Hematopoietic multipotent progenitor cell treated with erythropoietin and hydrocortisone succinate and interleukin-3 and kit ligand, for 8 days (in vitro differentiated cells): ENCODE measurements around the gene ALG11.
"Not testable (repeated sequence)": the region's sequence is repeated elsewhere in the genome, so short reads cannot be mapped to it uniquely, and the experiment has no call there.

ENCODE experiments used
- DNase-seq: peaks from one replicate; pipeline ENCODE4 v3.0.0-alpha.2; 2015

ALG11 gene, protein sequence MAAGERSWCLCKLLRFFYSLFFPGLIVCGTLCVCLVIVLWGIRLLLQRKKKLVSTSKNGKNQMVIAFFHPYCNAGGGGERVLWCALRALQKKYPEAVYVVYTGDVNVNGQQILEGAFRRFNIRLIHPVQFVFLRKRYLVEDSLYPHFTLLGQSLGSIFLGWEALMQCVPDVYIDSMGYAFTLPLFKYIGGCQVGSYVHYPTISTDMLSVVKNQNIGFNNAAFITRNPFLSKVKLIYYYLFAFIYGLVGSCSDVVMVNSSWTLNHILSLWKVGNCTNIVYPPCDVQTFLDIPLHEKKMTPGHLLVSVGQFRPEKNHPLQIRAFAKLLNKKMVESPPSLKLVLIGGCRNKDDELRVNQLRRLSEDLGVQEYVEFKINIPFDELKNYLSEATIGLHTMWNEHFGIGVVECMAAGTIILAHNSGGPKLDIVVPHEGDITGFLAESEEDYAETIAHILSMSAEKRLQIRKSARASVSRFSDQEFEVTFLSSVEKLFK

DNA sequence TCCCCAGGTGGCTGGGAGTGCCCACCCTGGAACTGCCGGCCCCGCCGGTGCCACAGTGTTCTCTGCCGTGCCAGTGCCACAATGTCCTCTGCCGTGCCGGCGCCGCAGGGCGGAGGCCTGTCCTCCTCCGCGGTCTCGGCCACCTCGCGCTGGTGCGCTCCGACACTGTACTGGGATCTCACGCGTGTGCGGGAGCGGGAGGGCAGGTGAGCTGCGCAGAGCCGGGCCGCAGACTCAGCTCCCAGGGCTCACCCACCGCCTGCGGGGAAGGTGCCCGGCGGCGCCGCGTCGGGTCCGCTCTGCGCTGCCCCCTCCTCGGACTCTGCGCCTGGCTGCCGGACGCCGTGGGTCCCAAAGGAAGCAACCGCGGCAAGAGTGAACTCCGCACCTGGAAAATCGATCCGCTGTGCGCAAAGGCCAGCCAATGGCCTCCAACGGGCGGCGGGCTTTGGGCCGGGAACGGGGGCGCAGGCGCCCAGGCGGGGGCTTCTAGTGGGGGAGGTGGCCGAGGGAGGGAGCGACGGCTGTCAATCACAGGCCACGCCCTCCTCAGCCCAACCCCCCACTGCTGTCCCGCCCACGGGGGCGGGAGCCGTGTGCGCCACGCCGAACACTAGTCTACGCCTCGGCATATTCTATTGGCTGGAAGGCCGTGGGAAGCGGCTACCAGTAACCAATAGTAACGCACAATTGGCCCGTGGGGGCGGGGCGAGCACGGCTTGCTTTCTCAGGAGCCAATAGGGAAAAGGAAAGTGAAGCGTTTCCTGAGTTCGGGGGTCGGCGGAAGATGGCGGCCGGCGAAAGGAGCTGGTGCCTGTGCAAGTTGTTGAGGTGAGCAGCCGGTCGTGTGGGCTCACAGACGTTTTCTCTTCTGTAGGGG is at the start of gene ALG11:
ALG11 (plus strand) TSS at position 767 of the 880 bp plus-strand sequence; CDS start at position 788, 21 bp downstream.
- peak; percentile 99 for DNase-seq

DNA sequence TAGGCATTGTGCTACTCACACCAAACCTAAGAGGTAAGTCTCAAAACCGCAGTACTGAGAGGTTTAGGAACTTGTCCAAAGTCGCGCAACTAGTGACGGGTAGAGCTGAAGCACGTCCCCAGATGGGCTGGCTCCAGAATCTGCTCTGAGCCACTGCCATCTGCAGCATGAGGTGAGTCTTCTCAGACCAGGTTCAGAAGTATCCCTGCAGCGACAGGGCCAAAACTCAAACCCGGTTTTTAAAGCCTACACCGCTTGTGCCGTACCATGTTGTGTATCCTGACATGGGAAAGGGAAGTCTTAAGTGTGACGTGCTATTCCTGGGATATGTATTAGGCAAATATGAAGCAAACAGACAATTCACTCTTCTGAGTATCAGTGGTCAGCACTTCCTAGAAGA is 46.0 kb upstream of the ALG11 start:
- DNase-seq = no peak

DNA sequence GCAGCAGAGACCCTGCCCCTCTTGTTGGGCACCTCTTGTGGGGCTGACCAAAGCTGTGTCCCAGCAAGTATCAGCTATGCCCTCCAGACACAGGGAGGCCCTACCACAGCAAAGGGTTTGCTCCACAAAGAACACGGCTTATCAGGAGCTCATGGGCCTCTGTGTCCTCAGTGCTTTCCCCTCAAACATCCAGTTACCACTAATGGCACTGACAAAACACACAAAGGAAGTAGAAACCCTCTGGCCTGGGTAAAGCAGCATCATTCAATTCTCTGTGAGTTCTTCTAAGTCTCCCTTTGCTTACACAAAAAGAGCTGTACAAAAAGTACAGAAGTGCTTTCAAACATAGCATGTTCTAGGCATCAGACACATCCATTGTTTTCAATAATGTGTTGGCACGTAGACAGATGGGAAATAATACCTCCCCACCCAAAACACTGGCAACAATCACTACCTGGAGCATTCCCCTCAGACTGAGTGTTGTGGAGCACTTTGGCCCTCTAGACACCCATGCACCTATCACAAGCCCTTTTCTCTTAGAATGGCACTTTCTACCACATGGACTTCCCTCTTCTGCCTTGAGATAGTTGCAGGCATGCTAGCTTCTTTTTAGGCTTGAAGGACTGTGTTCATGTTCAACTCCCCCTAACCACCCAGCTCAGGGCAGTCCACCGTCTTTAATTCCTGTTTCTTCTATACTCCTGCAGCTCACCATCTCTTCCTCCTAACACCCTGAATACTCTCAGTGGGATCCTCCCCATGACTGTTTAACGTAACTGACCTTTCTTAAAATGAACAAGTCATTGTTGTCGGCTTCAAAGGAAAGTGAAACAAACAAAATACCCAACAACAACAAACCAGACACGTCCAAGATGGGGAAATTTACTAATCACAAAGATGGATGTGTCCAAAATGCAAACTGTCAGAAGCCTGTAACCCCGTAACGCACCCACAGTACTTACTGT is 44.4 kb upstream of the ALG11 start:
- DNase-seq = no peak

DNA sequence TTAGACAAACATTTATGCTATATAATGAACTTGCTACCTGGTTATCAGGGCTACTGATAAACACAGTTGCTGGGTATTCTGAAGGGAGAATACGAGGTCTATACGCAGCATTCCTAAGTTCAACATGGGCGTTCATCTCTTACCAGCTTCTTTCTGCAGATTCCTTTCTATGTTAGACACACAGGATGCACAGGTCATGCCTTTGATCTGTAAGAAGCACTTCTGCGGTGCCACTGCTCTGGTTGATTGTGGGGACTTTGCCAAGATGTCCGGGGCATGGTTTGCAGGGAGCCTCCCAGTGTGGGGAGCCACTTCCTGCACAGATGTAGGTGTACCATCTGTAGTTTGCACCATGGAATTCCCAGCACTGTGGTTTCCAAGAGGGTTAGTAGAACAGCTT is 41.8 kb upstream of the ALG11 start:
- no peak for DNase-seq

DNA sequence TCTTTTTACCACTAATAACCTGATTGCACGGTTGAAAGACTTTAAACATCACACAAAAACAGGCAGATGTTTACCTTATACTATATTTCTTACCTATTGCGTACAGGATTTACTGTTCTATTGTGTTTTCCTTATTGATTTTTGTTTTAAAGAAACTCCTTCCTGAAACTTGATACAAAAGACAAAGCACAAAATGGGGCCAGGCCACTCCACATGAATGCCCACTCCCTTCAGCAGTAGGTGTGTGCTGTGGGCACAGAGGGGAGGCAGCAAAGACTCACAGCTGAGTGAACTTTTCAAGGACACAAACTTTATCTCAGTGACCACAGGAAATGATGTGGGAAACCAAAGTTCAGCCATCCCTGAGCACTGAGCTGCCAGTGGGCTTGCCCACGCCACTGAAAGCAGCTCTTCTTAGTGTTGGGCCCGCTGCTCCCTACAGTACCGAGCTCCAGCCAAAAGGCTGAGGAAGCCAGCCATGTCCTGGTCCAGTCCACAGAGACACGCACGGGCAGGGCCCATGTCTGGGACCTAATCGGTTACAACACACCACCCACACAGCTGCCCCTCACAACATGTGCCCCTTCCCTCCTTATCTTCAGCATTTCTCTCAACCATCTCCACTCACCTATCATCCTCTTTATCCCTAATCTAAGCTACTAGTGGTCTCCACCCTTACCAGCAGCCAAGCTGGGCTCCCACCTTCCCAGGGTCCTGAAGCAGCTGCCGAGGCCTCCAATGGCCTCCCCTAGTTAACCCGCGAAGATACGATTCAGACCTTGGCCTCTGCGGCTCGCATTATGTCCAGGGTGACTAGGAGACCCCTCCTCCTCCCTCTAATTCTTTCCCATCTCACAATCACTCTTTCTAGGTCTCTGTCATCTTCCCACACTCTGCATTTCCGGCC is 40.4 kb upstream of the ALG11 start:
- DNase-seq = no peak

DNA sequence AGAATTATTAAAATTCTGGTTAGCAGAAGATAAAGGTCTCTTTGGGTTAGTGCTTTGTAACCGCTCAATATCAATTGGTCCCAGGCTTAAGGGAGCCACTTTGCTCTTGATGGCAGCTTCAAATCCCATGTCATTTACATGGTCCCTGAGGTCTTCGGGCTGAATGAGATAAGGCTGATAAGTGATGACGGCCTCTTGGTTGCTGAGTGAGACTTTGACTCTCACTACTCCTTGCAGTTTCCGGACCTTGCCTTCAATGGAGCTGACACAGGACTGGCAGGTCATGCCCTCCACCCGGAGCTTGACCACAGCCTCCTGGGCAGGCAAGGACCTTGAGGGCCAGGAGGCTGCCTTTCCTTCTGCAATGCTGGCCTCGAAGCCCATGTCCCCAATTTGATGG is 37.7 kb upstream of the ALG11 start:
- DNase-seq = peak; percentile 88

DNA sequence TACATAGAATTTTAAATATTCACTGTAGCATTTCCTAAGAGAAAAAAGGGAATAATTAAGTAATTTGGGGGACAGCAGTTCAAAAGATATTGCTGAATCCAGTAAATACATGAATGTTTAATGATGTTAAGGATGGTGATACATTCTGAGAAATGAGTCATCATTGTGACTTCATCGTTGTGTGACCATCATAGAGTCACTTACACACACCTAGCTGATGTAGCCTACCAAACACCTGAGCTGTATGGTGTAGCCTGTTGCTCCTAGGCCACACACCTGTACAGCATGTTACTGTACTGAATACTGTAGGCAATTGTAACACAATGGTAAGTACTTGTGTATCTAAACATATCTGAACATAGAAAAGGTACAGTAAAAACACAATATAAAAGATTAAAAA is 35.8 kb upstream of the ALG11 start:
- DNase-seq = no peak

DNA sequence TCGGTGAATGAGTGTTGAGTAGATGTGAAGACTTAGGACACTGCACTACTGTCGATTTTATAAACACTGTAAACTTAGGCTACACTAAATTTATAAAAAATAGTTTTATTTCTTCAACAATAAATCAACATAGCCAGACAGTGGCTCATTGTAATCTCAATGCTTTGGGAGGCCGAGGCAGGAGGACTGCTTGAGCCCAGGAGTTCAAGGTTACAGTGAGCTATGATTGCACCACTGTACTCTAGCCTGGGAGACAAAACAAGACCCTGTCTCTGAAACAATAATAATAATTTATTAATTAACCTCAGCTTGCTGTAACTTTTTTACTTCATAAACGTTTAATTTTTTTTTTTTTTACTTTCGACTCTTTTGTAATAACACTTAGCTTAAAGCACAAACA is 35.3 kb upstream of the ALG11 start:
- no peak for DNase-seq

DNA sequence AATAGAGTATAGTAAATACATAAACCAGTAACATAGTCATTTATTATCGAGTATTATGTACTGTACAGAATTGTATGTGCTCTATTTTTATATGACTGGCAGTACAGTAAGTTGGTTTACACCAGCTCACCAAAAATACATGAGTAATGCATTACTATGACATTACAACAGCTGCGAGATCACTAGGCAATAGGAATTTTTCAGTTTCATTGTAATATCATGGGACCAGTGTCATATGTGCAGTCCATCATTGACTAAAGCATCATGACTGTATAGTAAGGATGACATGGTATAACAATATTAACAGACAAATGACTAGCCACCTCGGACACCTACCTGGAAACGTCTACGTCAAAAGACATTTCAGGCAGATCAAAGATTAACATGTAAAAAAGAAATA is 34.6 kb upstream of the ALG11 start:
- DNase-seq = no peak

DNA sequence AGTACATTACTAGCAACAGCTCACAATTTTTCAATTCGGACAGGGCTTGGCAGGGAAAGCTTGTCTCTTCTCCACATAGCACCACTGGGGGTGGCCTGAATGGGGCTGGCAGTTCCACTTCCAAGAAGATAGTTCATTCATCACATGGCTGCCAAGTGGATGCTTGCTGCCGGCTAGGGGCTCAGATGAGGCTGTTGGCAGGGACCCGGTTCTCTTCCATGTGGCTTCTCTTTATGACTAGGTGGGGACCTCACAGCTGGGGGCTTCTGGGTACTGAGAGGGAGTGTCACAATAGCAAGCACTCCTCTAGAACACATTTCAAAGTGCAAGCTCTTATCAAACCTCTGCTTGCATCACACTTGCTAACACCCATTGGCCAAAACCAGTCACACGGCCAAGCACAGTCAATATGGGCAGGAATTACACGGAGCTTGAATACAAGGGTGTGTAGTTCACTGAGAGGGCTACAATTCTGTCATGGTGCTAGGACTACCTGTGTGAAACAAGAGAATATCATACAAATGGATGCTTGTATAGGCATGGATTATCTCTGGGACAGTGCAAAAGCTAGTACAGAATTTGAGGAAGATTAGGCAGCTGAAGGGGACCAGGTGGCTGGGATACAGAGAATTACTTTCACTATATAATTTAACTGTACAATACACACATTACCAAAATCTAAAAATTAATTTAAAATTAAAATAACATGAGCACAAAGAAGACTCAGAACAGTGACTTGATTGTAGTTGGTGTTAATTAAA is 33.2 kb upstream of the ALG11 start:
- peak; percentile 92 for DNase-seq

DNA sequence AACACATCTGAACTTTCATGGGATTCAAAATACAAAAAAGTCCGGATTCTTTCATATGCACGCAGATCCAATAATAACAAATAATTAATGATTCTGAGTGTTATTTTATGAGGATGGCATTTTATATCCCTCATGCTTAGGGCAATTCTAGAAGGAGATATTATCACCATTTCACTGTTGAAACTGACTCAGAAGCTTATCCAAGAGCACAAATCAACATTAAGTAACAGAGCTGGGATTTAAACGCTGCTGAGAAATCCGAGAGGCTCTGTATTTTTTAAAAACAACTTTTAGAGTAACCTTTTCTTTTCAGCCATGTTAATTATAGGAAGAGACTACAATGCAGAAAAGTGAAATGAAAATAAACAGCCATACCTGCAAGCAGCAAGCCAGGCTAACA is 31.3 kb upstream of the ALG11 start:
- no peak for DNase-seq

DNA sequence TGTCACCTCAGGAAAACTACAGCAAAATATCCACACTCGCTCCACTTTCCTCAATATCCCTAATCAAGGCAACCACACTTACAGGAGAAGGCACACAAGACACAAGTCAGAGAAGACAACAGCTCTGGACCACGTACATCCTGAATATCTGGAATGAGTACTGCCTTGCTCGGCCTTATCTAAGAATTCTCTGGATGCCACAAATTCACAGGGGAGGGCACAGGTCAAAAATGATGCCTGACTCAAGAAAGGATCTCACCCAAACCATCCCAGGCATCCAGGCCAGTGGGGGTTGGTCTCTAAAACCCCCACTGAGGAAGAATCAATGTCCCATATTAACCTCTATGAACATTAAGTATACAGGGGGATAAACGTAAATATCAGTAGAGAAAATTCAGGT is 30.8 kb upstream of the ALG11 start:
- DNase-seq = no peak

DNA sequence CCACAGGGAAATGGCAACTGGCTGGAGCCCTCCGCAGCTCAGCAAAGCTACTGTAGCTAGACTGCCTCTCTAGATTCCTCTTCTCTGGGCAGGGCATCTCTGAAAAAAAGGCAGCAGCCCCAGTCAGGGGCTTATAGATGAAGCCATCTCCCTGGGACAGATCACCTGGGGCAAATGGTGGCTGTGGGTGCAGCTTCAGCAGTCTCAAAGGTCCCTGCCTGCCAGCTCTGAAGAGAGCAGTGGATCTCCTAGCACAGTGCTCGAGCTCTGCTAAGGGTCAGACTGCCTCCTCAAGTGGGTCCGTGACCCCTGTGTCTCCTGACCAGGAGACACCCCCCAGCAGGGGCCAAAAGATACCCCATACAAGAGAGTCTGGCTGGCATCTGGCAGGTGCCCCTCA is 28.9 kb upstream of the ALG11 start:
- DNase-seq = not testable (repeated sequence)

DNA sequence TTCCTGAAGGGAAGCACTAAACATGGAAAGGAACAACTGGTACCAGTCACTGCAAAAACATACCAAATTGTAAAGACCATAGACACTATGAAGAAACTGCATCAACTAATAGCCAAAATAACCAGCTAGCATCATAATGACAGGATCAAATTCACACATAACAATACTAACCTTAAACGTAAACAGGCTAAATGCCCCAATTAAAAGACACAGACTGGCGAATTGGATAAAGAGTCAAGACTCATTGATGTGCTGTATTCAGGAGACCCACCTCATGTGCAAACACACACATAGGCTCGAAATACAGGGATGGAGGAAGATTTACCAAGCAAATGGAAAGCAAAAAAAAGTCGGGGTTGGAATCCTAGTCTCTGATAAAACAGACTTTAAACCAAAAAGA is 27.3 kb upstream of the ALG11 start:
- DNase-seq = not testable (repeated sequence)

DNA sequence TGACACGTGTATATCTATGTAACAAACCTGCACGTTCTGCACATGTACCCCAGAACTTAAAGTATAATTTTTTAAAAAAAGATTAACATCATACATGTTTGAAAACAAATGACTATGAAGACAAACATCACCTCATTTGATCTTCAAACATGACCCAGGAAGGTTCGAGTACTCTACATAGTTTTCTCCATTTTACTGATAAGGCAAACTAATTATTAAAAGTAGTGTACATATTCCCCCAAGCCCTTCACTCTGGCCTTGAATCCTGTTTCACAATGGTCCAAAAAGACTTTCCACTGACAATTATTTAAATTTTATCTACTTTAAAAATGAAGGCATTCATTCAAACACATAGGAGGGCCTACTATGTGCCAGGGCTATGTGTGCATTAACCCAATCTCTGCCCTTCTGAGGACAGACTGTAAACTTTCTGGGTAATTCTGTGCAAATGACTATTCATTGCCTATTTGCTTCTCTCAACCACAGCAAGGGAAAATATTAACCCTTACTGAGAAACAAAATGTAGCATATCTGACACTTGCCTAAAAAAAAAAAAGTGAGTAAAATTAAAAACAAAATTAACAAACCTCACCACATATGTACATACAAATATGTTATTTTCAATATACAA is 23.1 kb upstream of the ALG11 start:
- no peak for DNase-seq

DNA sequence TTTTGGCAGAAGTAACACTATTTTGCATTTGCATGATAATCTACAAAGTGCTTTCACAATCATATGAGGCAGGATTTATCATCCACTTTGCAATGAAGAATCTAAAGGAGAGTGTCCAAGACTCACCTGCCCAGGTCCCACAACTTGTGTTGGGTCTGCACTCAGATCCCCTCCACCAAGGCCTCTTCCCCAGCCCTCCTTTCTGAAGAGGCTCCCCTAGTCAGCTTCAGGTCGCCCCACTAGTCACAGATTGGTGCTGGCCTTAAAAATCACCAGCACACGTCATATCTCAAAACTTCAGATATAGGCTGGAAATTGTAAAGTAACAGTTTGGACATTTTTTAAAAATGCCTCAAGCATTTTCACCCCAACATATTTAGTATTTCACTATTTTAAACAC is 18.5 kb upstream of the ALG11 start:
- peak; percentile 75 for DNase-seq

DNA sequence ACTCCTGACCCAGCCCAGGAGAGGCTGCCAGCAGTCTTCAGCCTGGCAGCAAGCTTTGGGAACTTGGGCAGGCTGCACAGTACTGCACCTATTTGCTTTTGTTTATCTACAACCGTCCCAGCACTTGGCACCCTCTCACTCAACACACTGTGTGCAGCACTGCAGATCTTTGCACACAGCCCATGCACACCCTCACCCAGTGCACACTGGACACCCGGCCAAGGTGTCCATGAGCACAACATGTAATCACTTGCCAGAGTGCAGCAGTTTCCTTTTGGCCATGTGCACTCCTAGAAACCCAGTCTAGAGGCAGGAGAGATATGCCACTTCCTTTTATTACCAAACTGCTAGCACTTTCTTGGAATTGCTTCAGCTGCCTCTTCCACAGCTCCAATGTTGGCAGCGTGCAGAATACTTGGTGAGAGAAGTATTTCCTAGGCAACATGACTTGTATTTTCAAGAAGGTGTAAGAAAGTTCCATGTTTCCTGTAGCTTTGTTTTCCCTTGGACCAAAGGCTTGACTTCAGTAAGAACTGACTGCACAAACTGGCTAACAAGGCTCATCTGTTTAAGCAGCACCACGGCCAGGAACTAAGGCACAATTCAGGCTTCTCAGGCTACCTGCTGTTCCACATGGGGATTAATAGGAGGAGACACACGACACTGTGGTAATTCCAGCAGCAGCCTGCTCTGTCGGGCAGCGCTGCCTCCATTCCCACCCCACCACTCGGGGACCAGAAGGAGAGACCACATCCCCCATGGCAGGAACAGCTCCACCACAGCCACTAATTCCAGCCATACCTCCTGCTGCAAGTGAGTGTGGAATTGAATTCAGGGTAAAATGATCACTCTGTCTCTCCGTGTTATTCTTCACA is 16.3 kb upstream of the ALG11 start:
- peak; percentile 92 for DNase-seq

DNA sequence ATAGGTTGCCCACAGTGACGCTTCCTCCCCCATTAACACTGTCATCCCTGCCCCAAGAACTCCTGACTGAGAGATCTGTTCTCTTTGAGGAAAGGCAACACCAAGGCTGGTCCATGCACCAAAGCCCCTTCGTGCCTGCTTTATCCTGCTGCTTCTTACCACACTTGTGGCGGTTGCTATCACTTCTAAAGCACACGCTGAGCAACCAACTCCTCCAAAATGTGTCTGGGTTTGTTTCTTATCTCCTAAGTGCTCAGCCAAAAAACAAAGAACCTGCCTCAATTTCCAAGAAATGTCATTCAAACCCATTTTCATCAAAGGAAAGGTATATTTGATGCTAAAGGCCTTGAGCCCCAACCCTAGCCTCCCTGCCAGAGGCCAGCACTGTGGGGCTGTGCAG is 15.6 kb upstream of the ALG11 start:
- DNase-seq = peak; percentile 97

DNA sequence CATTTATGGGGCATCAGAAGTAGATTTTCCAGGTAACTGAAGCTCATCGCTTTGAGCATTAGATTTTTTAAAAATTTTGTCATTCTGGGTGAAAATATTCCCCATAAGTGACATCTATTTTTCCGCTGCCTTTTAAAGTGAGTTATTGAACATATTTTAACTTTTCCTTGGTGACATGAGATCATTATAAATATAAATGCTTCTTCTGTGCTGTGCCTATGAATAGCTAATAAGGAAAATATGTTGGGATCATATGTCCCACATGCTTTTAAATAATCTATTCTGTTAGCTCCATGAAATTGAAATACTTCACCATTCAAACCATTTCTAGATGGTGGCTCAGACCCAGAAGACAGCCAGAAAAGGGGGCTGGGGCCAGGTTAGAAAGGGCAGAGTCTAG is 15.0 kb upstream of the ALG11 start:
- DNase-seq = no peak
